ENCODE data around the gene FKBP5. TPM values are rescaled to one million over a fixed set of nuclear protein-coding genes. Genes with fewer than 3 reads are reported as not detected.

The FKBP5 gene
- total and polyA plus RNA-seq, 12 donors, result 20.3 to 199 (median 48.6) TPM

DNA sequence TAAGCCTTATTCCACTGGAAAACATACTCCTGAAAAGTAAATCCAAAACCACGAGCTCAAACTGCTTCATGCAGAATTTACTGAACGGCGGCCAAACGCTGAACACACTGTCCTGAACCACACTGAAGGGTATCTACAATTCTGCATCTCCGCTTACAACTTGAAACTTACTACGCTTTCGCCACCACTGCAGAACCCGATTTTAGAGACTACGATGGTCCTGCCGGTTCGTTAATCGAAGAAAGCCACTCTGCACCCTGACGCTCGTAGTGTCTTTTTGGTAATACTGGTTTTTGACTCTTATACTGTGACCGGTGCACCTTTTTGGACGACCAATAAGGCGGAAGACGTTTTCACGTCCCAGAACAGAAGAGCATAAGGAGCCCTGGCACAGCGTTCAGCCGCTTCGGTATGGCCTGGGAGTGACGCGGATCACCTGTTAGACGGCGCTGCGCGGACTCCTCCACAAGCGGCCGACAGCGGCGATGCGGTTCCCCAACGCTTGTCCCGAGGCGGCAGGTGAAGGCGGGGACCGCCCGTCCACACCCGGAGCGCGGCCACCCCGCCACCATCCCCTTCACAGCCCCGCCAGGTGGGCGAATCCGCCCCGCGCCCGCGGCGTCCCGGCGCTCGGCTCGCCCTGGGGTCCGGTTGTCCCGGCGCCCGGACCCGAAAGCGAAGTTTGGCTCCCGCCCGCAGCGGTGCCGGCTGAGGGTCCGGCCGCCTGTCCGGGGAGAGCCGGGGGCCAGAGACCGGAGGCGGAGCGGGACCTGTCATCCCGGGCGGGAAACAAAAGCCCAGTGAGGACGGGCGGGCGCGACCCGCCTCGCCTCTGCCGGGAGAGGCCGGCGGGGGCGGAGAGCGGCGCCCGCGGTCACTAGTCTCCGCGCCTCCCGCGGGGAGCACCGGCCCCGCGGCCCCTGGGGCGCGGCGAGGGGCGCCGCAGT, 784 bp downstream of the FKBP5 start:
- H3K27me3 ChIP-seq, result no peaks in the 10 kb centered on the region
- H3K9me3 ChIP-seq, result no peaks in the 10 kb centered on the region
- H3K36me3 ChIP-seq, result peaks cover 0 to 18% (median 0%) of the 10 kb centered on the region in 9 donors
- H3K4me1 ChIP-seq, result peaks cover 0 to 68% (median 34%) of the 10 kb centered on the region in 9 donors
- ATAC-seq (peak; percentile 16 to 46 (median 36)), DNase-seq (peak; percentile 30 to 55)
- TF ChIP-seq CTCF (IDR thresholded peaks at IDR 0.05), result no peak
- H3K27ac ChIP-seq, result peak overlapping the region; percentile 87 to 99 (median 93)
- H3K4me3 ChIP-seq, result peak overlapping the region; percentile 72 to 97 (median 93)
- intact Hi-C loops (cut with DNase I), result loop anchor here (1.0 to 10.0 kb wide), 13 partner anchors 23 to 106 kb away; no protein-coding TSS in a partner anchor
- WGBS, 2 donors, result 0% methylated on average over 98 to 100 of the region's 100 CpGs

- Histone ChIP-seq H3K27me3 (no peaks in the 10 kb centered on the region), H3K9me3 (no peaks in the 10 kb centered on the region), H3K36me3 (peaks cover 0 to 18% (median 0%) of the 10 kb centered on the region in 9 donors), H3K4me1 (peaks cover 0 to 69% (median 35%) of the 10 kb centered on the region in 9 donors), H3K4me3 (peak overlapping the region; percentile 72 to 97 (median 93)), H3K27ac (peak overlapping the region; percentile 87 to 99 (median 93))
- intact Hi-C loops (cut with DNase I), result loop anchor here in 9 of 10 donors (2.0 to 10.0 kb wide), 9 partner anchors 22 to 105 kb away; no protein-coding TSS in a partner anchor
- 39 to 42% methylated on average over 4 of the region's 4 CpGs for WGBS, 2 donors
- ATAC-seq, result no peak
- TF ChIP-seq CTCF (IDR thresholded peaks at IDR 0.05), result no peak
- no peak for DNase-seq
Measured at GRCh38 chr6:35686873-35687555, 1.7 kb downstream of the FKBP5 start.

DNA sequence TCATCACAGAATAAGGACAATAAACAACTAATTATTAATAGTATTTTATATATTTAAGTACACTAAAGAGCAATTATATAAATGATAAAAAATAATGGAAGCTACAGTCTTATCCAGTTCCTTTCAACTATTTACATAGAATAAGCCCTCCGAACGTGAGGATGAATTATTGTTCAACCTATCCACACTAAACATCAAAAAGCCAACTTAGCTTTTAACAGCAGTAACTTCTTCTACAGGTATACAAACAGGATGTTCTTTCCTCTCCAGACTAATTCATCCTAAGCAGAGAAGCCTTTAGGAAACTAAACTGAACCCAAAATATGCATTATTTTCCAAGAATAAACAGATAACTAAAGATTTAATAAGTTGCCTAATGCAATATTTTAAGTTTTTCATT, 2.3 kb downstream of the FKBP5 start:
- Histone ChIP-seq H3K4me1 (peaks cover 0 to 69% (median 31%) of the 10 kb centered on the region in 9 donors), H3K4me3 (peak overlapping the region in 9 of 10 donors; percentile 72 to 97 (median 94)), H3K9me3 (no peaks in the 10 kb centered on the region), H3K27ac (peak overlapping the region in 6 of 10 donors; percentile 89 to 96 (median 93)), H3K27me3 (no peaks in the 10 kb centered on the region), H3K36me3 (peaks cover 0 to 18% (median 0%) of the 10 kb centered on the region in 9 donors)
- ATAC-seq, result no peak
- TF ChIP-seq CTCF (IDR thresholded peaks at IDR 0.05), result no peak
- DNase-seq, result no peak
- intact Hi-C loops (cut with DNase I), result loop anchor here in 9 of 10 donors (2.0 to 10.0 kb wide), 9 partner anchors 22 to 104 kb away; no protein-coding TSS in a partner anchor
- 47 to 52% methylated on average over 2 of the region's 2 CpGs for WGBS, 2 donors

GRCh38 chr6:35683267-35683666, 5.4 kb downstream of the FKBP5 start:
- DNase-seq (no peak), ATAC-seq (no peak)
- H3K4me3 ChIP-seq, result no peak overlapping the region
- H3K27me3 ChIP-seq, result no peaks in the 10 kb centered on the region
- TF ChIP-seq CTCF (IDR thresholded peaks at IDR 0.05), result no peak
- no peak overlapping the region for H3K27ac ChIP-seq
- peaks cover 0 to 81% (median 19%) of the 10 kb centered on the region in 9 donors for H3K4me1 ChIP-seq
- peaks cover 0 to 37% (median 0%) of the 10 kb centered on the region in 9 donors for H3K36me3 ChIP-seq
- intact Hi-C loops (cut with DNase I), result loop anchor here in 3 of 10 donors (5.0 to 10.0 kb wide), 3 partner anchors 78 to 101 kb away; no protein-coding TSS in a partner anchor
- H3K9me3 ChIP-seq, result no peaks in the 10 kb centered on the region

Measured in heart right ventricle (tissue), 16 donors.